HCT116 (cell line): ENCODE measurements around the gene SEMA7A. TPM values are rescaled to one million over a fixed set of nuclear protein-coding genes. Genes with fewer than 3 reads are reported as not detected.
A peak's percentile ranks its signal among the peaks of the same experiment; 100 is the strongest.

Source experiments
- ATAC-seq: fragments of 200-7000 bp; cut with Tn5 transposase; 2 replicates; pipeline ENCODE4 v1.9.1; 2020; ENCODE audit warnings: mild to moderate bottlenecking, moderate library complexity
- BruUV-seq: library from RNA; stranded (reverse); fragments of 400-500 nt; replicated peaks from 2 replicates; lab custom pipeline; 2021; lab: Mats Ljungman, UMichigan
- CTCF ChIA-PET: fragments of 300-600 bp; sonication (Branson Sonifier 250); formaldehyde crosslinking; loops from one replicate; lab custom pipeline; 2021; ENCODE audit warnings: antibody characterized with exemption; lab: Charles Lee
- POLR2A ChIA-PET: fragments of 300-600, 350-600 bp; sonication (Branson Sonifier 250); formaldehyde crosslinking; loops from one replicate; lab custom pipeline; 2021; ENCODE audit warnings: antibody characterized with exemption; lab: Charles Lee
- RAD21 ChIA-PET, 2 experiments: fragments of 300-600 bp; sonication (Branson Sonifier 250); formaldehyde crosslinking; loops; one replicate each; lab custom pipeline; 2023; ENCODE audit warnings: low total read pairs in 2 of 2; ENCODE audit not compliant: uncharacterized antibody in 2 of 2, unreplicated experiment in 2 of 2, low non-redundant PET in 1 of 2; lab: Charles Lee
- DNase-seq: peaks from one replicate; pipeline ENCODE4 v3.0.0-alpha.2; 2010; ENCODE audit warnings: low read depth, low spot score
- H2AFZ ChIP-seq: fragments of 200-600 bp; shearing (Covaris generic), sonication (generic); 2 replicates; pipeline ENCODE4 v1.6.1; 2017; ENCODE audit warnings: low read depth, mixed run types, mixed read lengths, antibody characterized with exemption, low read length; ENCODE audit not compliant: poor library complexity, severe bottlenecking
- H3K27ac ChIP-seq: 2 replicates; pipeline ENCODE4 v1.5.1; 2012; ENCODE audit warnings: low read depth, low read length
- H3K27me3 ChIP-seq: fragments of 200-600 bp; sonication (generic); 2 replicates; pipeline ENCODE4 v1.6.1; 2016; ENCODE audit warnings: mixed run types, low read length, mixed read lengths; ENCODE audit not compliant: insufficient read depth
- H3K36me3 ChIP-seq, 2 experiments: fragments of 200-500 bp in 1 of 2; fragments of 200-600 bp in 1 of 2; sonication (Bioruptor generic) in 1 of 2; sonication (generic) in 1 of 2; 2 replicates each; pipeline versions ENCODE4 v1.5.1 to v1.6.1; 2014 to 2016; ENCODE audit warnings: low read length in 2 of 2, inconsistent platforms in 1 of 2, mixed read lengths in 1 of 2, mixed run types in 1 of 2; ENCODE audit not compliant: insufficient read depth in 2 of 2, control insufficient read depth in 1 of 2
- H3K4me1 ChIP-seq, 2 experiments: fragments of 200-600 bp in 1 of 2; sonication (generic) in 1 of 2; 2 replicates each; pipeline versions ENCODE4 v1.5.1 to v1.6.1; 2012 to 2017; ENCODE audit warnings: low read length in 2 of 2, inconsistent platforms in 1 of 2, mild to moderate bottlenecking in 1 of 2, mixed read lengths in 1 of 2, mixed run types in 1 of 2, moderate library complexity in 1 of 2; ENCODE audit not compliant: insufficient read depth in 2 of 2, control insufficient read depth in 1 of 2
- H3K4me2 ChIP-seq: fragments of 200-600 bp; sonication (generic); 2 replicates; pipeline ENCODE4 v1.6.1; 2017; ENCODE audit warnings: mixed run types, low read length, mixed read lengths
- H3K4me3 ChIP-seq, 2 experiments: fragments of 200-600 bp in 1 of 2; sonication (generic) in 1 of 2; replicated peaks in 1 of 2; 2 replicates each; pipeline ENCODE4 v1.5.1; 2011 to 2016; ENCODE audit warnings: low read length in 2 of 2, control low read depth in 1 of 2, low read depth in 1 of 2, mild to moderate bottlenecking in 1 of 2, mixed read lengths in 1 of 2, mixed run types in 1 of 2
- H3K79me2 ChIP-seq: fragments of 200-600 bp; sonication (generic); 2 replicates; pipeline ENCODE4 v1.6.1; 2017; ENCODE audit warnings: mild to moderate bottlenecking, mixed run types, low read length, moderate library complexity, mixed read lengths; ENCODE audit not compliant: insufficient read depth
- H3K9ac ChIP-seq: fragments of 200-600 bp; sonication (generic); 2 replicates; pipeline ENCODE4 v1.6.1; 2016; ENCODE audit warnings: low read length, mixed read lengths
- H3K9me2 ChIP-seq: fragments of 200-600 bp; sonication (generic), shearing (Covaris generic); 2 replicates; pipeline ENCODE4 v1.6.1; 2017; ENCODE audit warnings: mixed run types, mild to moderate bottlenecking, moderate library complexity; ENCODE audit not compliant: insufficient read depth
- H3K9me3 ChIP-seq, 2 experiments: fragments of 200-500 bp in 1 of 2; fragments of 200-600 bp in 1 of 2; sonication (Bioruptor generic) in 1 of 2; sonication (generic) in 1 of 2; 2 replicates each; pipeline ENCODE4 v1.6.1; 2014 to 2017; ENCODE audit warnings: low read length in 2 of 2, mixed read lengths in 2 of 2, inconsistent platforms in 1 of 2, low read depth in 1 of 2, mild to moderate bottlenecking in 1 of 2, mixed run types in 1 of 2, moderate library complexity in 1 of 2; ENCODE audit not compliant: control insufficient read depth in 1 of 2, insufficient read depth in 1 of 2
- H4K20me1 ChIP-seq: fragments of 200-600 bp; sonication (generic), shearing (Covaris generic); 2 replicates; pipeline ENCODE4 v1.6.1; 2017; ENCODE audit warnings: mixed run types, mild to moderate bottlenecking, moderate library complexity; ENCODE audit not compliant: insufficient read depth
- ATF3 ChIP-seq: IDR thresholded peaks from 2 replicates; pipeline ENCODE4 v1.6.1; 2012
- CBX3 ChIP-seq: IDR thresholded peaks from 2 replicates; pipeline ENCODE4 v1.6.1; 2012; ENCODE audit warnings: low read depth
- CTCF ChIP-seq, 3 experiments: fragments of 200-600 bp in 1 of 3; sonication (generic) in 1 of 3; IDR thresholded peaks in 2 of 3; conservative IDR thresholded peaks in 1 of 3; 2 replicates each; pipeline ENCODE4 v1.5.1; 2012 to 2017; ENCODE audit warnings: low read depth in 2 of 3, low read length in 2 of 3, antibody characterized with exemption in 1 of 3, borderline replicate concordance in 1 of 3, control low read depth in 1 of 3, mild to moderate bottlenecking in 1 of 3, mixed read lengths in 1 of 3, mixed run types in 1 of 3, moderate library complexity in 1 of 3; ENCODE audit not compliant: insufficient read depth in 1 of 3
- EGR1 ChIP-seq: IDR thresholded peaks from 2 replicates; pipeline ENCODE4 v1.6.1; 2012; ENCODE audit warnings: low read depth
- ELF1 ChIP-seq: IDR thresholded peaks from 2 replicates; pipeline ENCODE4 v1.6.1; 2012; ENCODE audit warnings: low read depth, borderline replicate concordance
- EZH2 ChIP-seq: fragments of 200-600 bp; sonication (generic); IDR thresholded peaks from 2 replicates; pipeline ENCODE4 v1.6.1; 2017; ENCODE audit warnings: antibody characterized with exemption, mixed run types
- EZH2phosphoT487 ChIP-seq: fragments of 200-600 bp; IDR thresholded peaks from 2 replicates; pipeline ENCODE4 v1.6.1; 2018; ENCODE audit warnings: antibody characterized with exemption, borderline replicate concordance
- FOSL1 ChIP-seq: IDR thresholded peaks from 2 replicates; pipeline ENCODE4 v1.6.1; 2012; ENCODE audit warnings: low read depth
- JUND ChIP-seq: IDR thresholded peaks from 2 replicates; pipeline ENCODE4 v1.6.1; 2012
- POLR2A ChIP-seq: IDR thresholded peaks from 2 replicates; pipeline ENCODE4 v1.7.0; 2011; ENCODE audit warnings: borderline replicate concordance; ENCODE audit not compliant: insufficient read depth, insufficient read length; ENCODE audit errors: extremely low read depth
- RAD21 ChIP-seq: IDR thresholded peaks from 2 replicates; pipeline ENCODE4 v1.6.1; 2012; ENCODE audit warnings: low read depth, mild to moderate bottlenecking
- REST ChIP-seq: IDR thresholded peaks from 2 replicates; pipeline ENCODE4 v1.6.1; 2012; ENCODE audit warnings: low read depth
- SP1 ChIP-seq: IDR thresholded peaks from 2 replicates; pipeline ENCODE4 v1.6.1; 2012; ENCODE audit warnings: low read depth
- SRF ChIP-seq: IDR thresholded peaks from 2 replicates; pipeline ENCODE4 v1.6.1; 2012; ENCODE audit warnings: low read depth
- TCF7L2 ChIP-seq: IDR thresholded peaks from 2 replicates; pipeline ENCODE4 v1.7.0; 2011; ENCODE audit warnings: borderline replicate concordance, inconsistent platforms; ENCODE audit not compliant: insufficient read depth, insufficient read length; ENCODE audit errors: extremely low read depth
- YY1 ChIP-seq: IDR thresholded peaks from 2 replicates; pipeline ENCODE4 v1.6.1; 2011; ENCODE audit warnings: low read length, low read depth, moderate library complexity, mild to moderate bottlenecking; ENCODE audit not compliant: insufficient replicate concordance; ENCODE audit errors: extremely low read depth
- ZFX ChIP-seq: fragments of 450-650 bp; IDR thresholded peaks from 2 replicates; pipeline ENCODE4 v1.6.1; 2017
- ZNF274 ChIP-seq: fragments of 200-500 bp; sonication (Bioruptor generic); IDR thresholded peaks from 2 replicates; pipeline ENCODE4 v1.6.1; 2014; ENCODE audit warnings: mild to moderate bottlenecking, low read depth, low read length, inconsistent platforms
- intact Hi-C: fragments of 100-400 bp; cut with micrococcal nuclease; formaldehyde crosslinking; loops from 2 replicates; pipeline ENCODE4 v1.10.0; 2022
- total RNA-seq: library from RNA; stranded (reverse); gene quantifications from one replicate; pipeline ENCODE4 v1.2.1, GENCODE V29; 2021; ENCODE audit not compliant: unreplicated experiment

Gene SEMA7A
- total RNA-seq, 1 experiment from 2014 or later, result 13.8 TPM

GRCh38 chr15:74388363-74388951 lies 45.3 kb downstream of the SEMA7A start:
- H3K9me3 ChIP-seq, result no peaks in the 10 kb centered on the region
- DNase-seq, result no peak
- peak overlapping the region; percentile 21 for H3K4me2 ChIP-seq
- no peak for ATAC-seq
- no peaks in the 10 kb centered on the region for H3K27me3 ChIP-seq
- BruUV-seq, result no TSS peak
- no peak overlapping the region for H3K9ac ChIP-seq
- H3K9me2 ChIP-seq, result no peaks in the 10 kb centered on the region
- no peak overlapping the region for H3K4me3 ChIP-seq
- H3K79me2 ChIP-seq, result no peaks in the 10 kb centered on the region
- peaks cover 18 to 94% of the 10 kb centered on the region in 2 experiments for H3K4me1 ChIP-seq
- H2AFZ ChIP-seq, result no peak overlapping the region
- no peaks in the 10 kb centered on the region for H3K36me3 ChIP-seq
- CTCF ChIA-PET, result interaction anchor here (0.8 kb wide), 1 partner anchor 50 kb away, joined by 3 read pairs; no protein-coding TSS in a partner anchor
- intact Hi-C loops, result no loop called here
- H3K27ac ChIP-seq, result no peak overlapping the region
- POLR2A ChIA-PET, result interaction anchor here (1.4 kb wide), 1 partner anchor 9 kb away, joined by 5 read pairs; no protein-coding TSS in a partner anchor
- no peak for TF ChIP-seq SP1
- no peak for TF ChIP-seq ZFX
- no peak for TF ChIP-seq FOSL1
- TF ChIP-seq EZH2, result no peak
- no peak for TF ChIP-seq EGR1
- TF ChIP-seq ZNF274, result no peak
- no peak for TF ChIP-seq CTCF (IDR thresholded peaks at IDR 0.05 in 2 of 3, conservative IDR thresholded peaks at IDR 0.05 in 1 of 3; ENCODE audit: borderline replicate concordance in 1 of 3, insufficient read depth in 1 of 3, low read depth in 2 of 3, low read length in 2 of 3)
- TF ChIP-seq SRF, result no peak
- TF ChIP-seq ATF3, result no peak
- no peak for TF ChIP-seq EZH2phosphoT487
- no peak for TF ChIP-seq YY1
- TF ChIP-seq POLR2A, result no peak
- no peak for TF ChIP-seq CBX3
- TF ChIP-seq REST, result no peak
- no peak for TF ChIP-seq ELF1
- TF ChIP-seq JUND, result no peak
- no peak for TF ChIP-seq TCF7L2
- TF ChIP-seq RAD21, result no peak
- RAD21 ChIA-PET, result no interaction called here
- no peaks in the 10 kb centered on the region for H4K20me1 ChIP-seq
